Measurements from ENCODE around the gene MATN1.

Gene MATN1

DNA sequence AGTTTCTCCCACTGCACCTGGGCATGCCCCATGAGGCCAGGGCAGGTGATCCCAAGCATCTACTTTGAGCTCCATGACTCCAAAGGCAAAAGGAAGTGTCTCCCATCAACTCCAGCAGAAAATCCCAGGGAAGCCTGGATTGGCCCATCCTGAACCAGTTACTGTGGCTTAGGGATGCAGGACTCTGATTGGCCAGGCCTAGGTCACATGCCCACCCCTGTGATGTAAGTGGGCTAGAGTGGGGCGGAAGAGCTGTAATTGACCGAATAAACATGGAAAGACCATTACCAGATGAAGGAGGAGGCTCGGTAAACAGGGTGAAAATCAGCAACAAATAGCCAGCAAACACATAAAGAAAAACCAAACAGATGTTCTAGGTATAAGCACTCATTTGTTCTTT, 45.2 kb downstream of the MATN1 start:
- no peak for DNase-seq

DNA sequence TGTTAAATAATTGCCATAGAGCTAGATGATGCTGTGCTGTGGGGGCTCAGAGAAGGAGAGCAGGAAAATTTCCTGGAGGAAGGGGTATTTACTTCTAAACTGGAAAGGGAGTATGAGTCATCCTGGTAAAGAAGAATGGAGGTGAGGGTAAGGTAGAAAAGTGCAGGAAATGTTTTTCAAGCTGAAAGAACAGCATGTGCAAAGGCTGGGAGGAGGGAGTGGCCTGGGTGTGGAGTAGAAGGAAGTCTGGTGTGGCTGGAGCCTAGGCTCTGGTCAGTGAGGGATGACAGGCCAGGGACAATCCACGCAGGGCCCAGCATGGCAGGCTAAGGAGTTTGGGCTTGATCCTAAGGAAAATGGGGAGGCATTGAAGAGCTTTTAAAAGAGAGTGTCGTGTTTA, 45.9 kb downstream of the MATN1 start:
- no peak for DNase-seq

DNA sequence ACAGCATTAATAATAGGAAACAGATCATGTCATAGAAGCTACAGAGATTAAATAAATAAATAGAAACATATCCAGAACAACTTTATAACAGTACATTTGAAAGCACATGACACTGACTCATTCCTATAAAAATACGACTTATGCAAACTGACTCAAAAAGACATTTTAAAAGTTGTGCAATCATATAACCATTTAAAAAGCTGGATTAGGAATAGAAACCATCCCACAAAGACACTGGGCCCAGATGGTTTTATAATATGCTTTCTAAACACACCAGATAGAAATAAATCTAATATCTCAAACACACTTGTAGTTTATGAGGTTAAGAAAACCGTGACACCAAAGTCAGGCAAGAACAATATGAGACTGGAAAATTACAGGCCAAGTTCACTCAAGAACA, 47.6 kb downstream of the MATN1 start:
- no peak for DNase-seq

DNA sequence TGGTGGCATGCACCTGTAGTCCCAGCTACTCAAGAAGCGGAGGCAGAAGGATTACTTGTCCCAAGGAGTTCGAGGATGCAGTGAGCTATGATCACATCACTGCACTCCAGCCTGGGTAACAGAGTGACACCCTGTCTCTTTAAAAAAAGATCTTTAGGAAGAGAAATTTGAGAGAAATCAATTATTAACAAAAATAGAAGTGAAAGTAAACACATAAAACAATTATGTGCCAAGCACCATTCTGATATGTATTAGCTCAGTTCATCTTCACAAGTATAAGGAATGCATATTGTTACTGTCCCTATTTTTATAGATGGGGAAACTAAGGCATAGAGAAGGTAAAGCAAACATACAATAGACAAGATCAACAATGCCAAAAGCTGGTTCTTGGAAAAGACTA, 48.1 kb downstream of the MATN1 start:
- no peak for DNase-seq

DNA sequence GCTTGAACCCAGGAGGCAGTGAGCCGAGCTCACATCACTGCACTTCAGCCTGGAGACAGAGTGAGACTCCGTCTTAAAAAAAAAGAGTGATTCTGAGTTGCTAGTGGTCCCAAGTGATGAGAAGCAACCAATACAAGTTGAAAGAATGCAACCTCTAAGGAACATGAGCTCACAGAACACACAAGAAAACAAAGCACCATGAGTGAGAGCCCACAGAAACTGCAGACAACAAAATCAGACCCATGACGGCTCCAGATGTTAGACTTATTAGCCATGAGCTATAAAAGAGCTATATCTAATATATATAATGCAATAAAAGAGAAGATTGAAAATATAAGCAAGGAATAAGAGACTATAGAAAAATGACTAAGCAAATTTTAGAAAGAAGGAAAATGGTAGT, 50.0 kb downstream of the MATN1 start:
- no peak for DNase-seq

DNA sequence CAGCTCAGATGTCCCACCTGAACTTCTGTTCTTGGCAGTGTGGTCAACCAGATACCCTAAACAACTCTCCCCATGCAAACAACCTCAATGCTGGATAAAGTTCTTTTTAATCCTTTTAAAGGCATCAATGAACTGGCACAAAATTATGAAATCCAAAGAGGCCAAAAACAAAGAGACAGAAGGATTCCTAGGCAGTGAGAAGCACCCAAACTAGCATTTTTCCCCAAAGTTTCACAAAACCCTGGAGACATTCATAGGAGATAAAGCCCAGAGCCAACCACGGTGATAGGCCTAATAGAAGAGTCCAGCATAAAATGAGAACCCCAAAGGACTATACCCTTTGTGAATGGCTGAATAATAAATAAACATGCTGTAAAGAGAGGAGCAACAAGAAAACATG, 50.7 kb downstream of the MATN1 start:
- no peak for DNase-seq

DNA sequence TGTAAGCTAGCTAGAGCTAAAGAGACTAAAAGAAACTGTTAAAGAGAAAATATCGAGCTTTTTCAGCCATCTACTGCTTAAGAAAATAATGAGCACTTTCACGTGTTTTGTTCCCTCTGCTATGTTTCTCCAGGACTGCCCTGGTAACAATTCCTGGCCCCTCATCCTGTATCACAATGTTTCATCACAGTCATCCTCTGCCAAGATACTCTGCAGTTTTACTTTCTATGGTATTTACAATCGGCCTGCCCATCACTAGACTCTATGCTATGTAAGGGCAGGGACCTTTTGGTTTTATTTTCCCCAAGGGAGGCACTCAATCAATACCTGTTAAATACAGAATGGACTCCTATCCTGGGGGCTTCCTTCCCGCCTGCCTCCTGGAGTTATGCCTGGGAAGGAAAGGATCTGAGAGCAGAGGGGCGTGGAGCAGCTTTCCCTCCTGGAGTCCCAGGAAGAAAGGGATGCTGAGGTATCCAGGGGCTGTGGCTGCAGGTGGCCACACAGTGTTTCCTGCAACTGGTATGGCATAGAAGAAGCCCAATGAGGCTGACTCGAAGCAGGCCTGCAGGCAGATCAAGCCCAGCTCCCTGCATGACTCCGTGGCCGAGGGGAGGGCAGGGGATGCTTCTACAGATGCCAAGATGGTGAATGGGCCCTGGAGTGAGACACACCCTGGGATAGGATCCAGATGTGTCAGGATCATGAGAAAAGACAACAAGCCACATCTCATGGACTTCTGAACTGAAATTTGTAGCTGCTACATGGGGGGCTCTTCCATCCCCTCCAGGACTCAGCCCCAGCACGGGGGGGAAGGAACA, 52.9 kb downstream of the MATN1 start:
- DNase-seq = no peak

DNA sequence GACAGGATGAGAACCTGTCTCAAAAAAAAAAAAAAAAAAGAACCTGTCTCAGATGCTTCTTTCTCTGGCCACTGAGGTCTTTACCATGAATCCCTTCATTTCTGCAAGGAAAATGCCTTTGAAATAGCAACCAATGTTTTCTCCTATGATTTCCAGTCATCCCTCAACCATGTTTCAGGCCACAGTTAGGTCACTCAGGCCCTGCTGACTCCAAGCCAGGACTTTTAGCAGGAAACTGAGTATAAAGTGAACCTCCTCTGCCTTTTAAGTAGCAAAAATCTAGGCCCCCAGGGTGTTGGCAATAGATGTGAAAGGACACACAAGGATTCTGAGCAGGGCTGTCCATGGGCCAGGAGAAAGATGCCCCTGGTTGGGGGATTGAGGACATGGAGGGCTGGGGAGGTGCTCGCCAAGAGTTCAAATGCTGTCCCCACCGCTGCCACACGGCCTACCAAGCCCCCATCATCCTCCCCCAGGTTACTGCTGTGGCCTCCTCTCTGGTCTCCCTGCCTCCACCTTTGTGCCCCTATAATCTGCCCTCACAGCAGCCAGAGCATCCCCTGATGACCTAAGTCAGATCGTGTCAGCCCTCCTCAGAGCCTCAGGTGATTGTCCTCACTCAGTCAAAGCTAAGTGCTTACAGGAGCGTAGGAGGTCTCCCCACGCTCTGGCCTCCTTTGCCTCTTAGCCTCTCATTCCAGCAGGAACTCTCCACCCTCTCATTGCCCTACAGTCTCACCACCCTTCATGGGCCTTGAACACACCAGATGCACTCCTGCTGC, 54.6 kb downstream of the MATN1 start:
- no peak for DNase-seq

DNA sequence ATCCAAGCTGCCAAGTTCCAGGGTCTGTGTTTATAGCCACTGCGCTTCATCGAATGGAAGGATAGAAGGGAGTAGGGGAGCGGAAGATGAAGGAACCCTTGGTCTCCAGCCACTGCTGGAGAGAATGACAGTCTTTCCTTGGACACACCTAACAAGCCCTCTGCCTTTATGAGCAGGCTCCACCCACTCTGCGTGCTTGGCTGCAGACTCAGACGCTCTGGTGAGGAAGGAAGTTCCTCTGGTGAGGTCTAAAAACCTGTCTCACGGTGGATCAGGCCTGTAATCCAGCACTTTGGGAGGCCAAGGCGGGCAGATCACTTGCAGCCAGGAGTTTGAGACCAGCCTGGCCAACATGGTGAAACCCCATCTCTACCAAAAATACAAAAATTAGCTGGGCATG, 55.4 kb downstream of the MATN1 start:
- no peak for DNase-seq

DNA sequence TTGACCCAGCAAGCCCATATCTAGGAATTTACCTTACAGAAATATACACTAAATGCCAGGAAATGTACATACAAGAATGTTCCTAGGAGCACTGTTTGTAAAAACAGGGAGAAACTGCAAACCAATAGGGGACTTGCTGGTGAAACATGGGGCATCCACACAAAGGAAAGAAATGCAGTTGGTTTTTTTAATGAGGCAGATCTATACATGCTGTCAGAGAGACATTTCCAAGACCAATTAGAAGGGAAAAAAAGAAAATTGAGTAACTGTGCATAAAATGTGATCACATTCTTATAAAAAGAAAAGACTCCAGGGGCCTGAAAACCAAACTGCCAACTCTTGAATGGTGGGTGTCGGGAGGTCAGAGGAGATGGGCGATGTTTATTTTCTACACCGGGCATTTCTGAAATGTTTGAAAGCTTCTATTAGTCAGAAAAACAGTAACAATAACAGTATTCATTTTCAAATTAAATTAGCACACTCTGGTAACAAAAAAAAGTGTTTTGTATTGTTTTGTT, 56.6 kb downstream of the MATN1 start:
- no peak for DNase-seq

DNA sequence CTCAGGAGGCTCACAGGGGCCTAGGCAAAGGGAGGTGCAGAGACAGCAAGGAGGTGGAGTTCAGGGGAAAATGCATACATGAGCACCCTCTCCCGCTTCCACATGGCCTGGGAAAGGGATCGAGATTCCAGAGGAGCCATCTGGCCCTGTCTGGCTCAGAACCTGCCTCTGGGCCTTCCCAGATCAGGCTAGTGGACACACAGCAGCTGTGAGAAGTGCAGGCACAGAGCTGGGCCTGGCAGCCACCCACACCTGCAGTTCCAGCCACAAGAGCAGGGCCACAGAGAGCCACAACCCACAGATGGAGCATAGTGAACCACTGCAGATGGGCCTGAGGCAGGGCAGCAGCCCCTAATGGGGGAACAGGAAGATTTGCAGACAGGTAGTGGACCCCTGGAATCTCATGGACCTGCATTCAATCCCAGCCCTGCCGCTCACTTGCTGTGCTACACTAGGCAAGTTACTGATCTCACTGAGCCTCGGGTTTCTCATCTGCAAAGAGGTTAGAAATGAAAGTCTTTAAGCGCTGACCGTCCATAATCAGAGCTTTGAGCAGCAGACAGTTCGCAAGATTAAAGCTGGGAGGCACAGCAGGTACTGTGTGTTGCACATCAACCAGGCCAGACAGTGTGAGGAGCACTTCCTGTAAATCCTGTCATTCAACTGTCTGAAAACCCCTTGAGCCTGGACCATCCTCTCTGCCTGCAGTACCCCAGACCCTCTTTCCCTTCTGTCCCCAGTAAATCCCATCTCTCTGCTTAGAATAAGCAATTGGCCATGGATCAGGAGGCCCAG, 58.0 kb downstream of the MATN1 start:
- DNase-seq = no peak

DNA sequence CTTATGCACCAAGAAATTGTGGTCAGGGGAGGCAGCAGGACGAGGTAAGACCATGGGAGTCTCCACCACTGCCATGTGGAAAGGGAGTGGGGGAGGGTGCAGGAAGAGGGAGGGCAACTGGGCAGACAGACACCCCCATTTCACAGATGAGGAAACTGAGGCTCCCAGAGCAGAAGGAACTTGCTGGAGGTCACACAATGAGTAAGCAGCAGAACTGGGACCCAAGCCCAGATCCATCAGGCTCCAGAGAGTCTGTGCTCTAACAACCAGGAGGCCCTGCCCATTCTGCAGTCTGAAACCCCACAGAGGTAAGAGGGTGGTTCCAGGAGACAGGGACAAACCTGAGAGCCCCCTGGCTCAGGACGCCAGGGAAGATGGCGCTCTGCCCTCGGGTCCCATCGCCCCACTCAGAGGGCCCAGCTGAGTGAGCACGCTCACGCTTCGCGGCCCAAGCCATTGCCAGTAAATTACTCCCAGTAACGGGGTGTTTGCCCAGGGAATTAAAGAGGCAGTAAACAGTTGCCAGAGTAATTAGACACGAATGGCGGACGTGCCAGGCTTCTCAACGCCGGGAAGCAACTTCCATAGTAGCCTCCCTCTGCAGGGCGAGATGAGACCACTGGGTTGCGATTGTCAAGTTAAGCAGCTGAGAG, 59.2 kb downstream of the MATN1 start:
- no peak for DNase-seq

DNA sequence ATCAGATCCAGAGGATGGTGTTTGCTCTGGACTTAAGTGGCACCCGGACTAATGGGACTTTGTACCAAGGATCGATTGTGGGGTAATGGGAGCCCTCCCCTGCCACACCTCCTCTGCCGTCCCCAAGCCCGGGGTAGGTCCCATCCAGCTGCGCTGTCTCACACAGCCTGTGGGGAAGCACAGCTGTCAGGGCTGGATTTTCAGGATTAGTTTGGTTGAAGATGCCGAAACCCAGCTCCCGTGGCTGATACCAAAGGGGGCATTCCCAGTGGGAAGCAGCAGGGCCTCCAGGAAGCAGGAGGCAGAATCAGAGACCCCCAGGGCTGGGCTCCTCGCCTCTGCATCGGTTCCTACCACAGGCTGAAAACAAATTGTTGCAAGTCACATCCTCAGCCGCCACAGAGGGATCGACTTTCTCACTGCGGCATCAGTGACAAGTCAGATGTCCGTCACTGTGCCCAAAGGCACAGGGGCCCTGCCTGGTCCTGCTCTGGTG, 59.7 kb downstream of the MATN1 start:
- no peak for DNase-seq

DNA sequence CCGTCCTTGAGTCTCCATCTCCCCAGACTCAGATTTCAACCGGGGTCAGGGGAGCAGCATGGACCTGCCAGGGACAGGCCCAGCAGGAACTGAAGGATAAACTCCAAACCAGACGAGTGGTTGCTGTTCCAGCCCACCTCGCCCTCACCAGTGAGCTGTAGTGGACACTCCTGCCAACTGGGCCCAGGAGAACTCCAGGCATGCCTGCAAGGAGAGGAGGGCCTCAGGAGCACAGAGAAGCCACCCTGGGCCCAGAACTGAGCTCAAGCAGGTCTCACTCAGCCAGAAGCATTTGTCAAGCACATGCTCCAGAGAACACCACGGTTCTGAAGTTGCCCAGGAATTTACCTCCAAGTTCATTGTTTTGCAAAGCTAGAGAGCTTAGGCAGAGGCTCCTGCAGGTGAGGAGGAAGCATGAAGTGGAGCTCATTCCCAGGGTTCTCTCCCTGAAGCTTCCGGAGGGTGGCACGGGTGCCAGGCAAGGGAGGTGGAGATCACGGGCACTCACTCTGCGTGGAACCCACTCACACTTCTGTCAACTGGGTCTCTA, 61.0 kb downstream of the MATN1 start:
- DNase-seq = no peak

DNA sequence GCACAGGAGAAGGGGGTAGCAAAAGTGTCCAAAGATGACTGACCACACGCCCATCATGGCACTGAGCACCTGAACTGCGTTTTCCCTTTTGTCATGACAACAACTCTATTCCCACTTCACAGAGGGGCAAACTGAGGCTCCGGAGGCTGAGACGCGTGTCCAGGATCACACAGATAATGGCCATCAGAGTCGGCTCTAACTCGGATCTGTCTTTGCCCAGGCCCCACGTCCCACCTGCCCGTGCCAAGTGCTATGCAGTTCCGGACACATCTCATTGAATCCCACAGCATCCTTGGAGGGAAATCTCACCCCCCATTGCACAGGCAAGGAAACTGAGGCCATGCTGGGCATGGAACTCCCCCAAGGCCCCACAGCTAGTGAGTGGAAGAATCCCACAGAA, 62.1 kb downstream of the MATN1 start:
- no peak for DNase-seq
